H1 (cell line): ENCODE data around the gene KLHL40. TPM values are rescaled to one million over a fixed set of nuclear protein-coding genes. Genes with fewer than 3 reads are reported as not detected.

ENCODE experiments used
- CTCF ChIA-PET: fragments of 300-600 bp; sonication (Branson Sonifier 250); formaldehyde crosslinking; loops from one replicate; lab custom pipeline; 2021; ENCODE audit not compliant: partially characterized antibody; lab: Charles Lee
- POLR2A ChIA-PET: fragments of 300-600 bp; sonication (Branson Sonifier 250); formaldehyde crosslinking; loops from one replicate; lab custom pipeline; 2021; ENCODE audit warnings: inconsistent platforms; ENCODE audit not compliant: partially characterized antibody; lab: Charles Lee
- DNase-seq, 2 experiments: peaks; one replicate each; pipeline versions ENCODE4 v3.0.0 to v3.0.0-alpha.2; 2010 to 2022; ENCODE audit warnings: low spot score in 2 of 2, low read depth in 1 of 2, mixed read lengths in 1 of 2
- FAIRE-seq: peaks from 2 replicates; lab custom pipeline; 2011; peaks lifted over from hg19 to GRCh38; lab: Jason Lieb, UNC
- H2AFZ ChIP-seq: 2 replicates; pipeline ENCODE4 v1.8.1; 2012; ENCODE audit warnings: low read length, inconsistent platforms
- H2AK5ac ChIP-seq: 2 replicates; pipeline ENCODE4 v1.6.1; 2013; ENCODE audit warnings: low read depth, low read length
- H2BK120ac ChIP-seq: replicated peaks from 2 replicates; pipeline ENCODE3; 2013; ENCODE audit warnings: low read depth, low read length, inconsistent platforms
- H2BK12ac ChIP-seq: 2 replicates; pipeline ENCODE4 v1.6.1; 2013; ENCODE audit warnings: low read depth, low read length
- H2BK15ac ChIP-seq: 2 replicates; pipeline ENCODE4 v1.6.1; 2013; ENCODE audit warnings: low read length
- H2BK20ac ChIP-seq: 2 replicates; pipeline ENCODE4 v1.6.1; 2013; ENCODE audit warnings: low read length
- H2BK5ac ChIP-seq: 2 replicates; pipeline ENCODE4 v1.6.1; 2013; ENCODE audit warnings: low read depth, low read length
- H3K14ac ChIP-seq: 2 replicates; pipeline ENCODE4 v1.6.1; 2013; ENCODE audit warnings: inconsistent platforms; ENCODE audit not compliant: insufficient read length
- H3K18ac ChIP-seq: 2 replicates; pipeline ENCODE4 v1.6.1; 2013; ENCODE audit warnings: low read length; ENCODE audit errors: extremely low read depth
- H3K23ac ChIP-seq: 2 replicates; pipeline ENCODE4 v1.6.1; 2013; ENCODE audit warnings: inconsistent platforms; ENCODE audit not compliant: insufficient read length
- H3K23me2 ChIP-seq: 2 replicates; pipeline ENCODE4 v1.6.1; 2013; ENCODE audit warnings: low read depth, low read length
- H3K27ac ChIP-seq: 2 replicates; pipeline ENCODE4 v1.6.1; 2011; ENCODE audit warnings: low read depth, low read length, inconsistent platforms
- H3K27me3 ChIP-seq, 4 experiments: replicated peaks in 1 of 4; 1 replicate in 1 of 4; 2 replicates in 3 of 4; pipeline versions ENCODE4 v1.6.1 to v1.8.1; 2011 to 2013; ENCODE audit warnings: low read length in 3 of 4, mild to moderate bottlenecking in 3 of 4, inconsistent platforms in 2 of 4, mixed read lengths in 2 of 4, moderate library complexity in 1 of 4; ENCODE audit not compliant: control insufficient read depth in 3 of 4, insufficient read depth in 3 of 4; ENCODE audit errors: extremely low read depth in 1 of 4
- H3K36me3 ChIP-seq, 4 experiments: 2 replicates each; pipeline versions ENCODE4 v1.6.1 to v1.8.1; 2011 to 2013; ENCODE audit warnings: mild to moderate bottlenecking in 4 of 4, low read length in 3 of 4, moderate library complexity in 2 of 4, control low read depth in 1 of 4, inconsistent platforms in 1 of 4; ENCODE audit not compliant: insufficient read depth in 4 of 4, control insufficient read depth in 2 of 4
- H3K4ac ChIP-seq: replicated peaks from 2 replicates; pipeline ENCODE3; 2013; ENCODE audit warnings: low read length, low read depth, mixed read lengths, inconsistent platforms; ENCODE audit not compliant: insufficient read length
- H3K4me1 ChIP-seq, 4 experiments: replicated peaks in 1 of 4; 1 replicate in 1 of 4; 2 replicates in 3 of 4; pipeline versions ENCODE4 v1.6.1 to v1.8.1; 2011 to 2013; ENCODE audit warnings: low read length in 3 of 4, inconsistent platforms in 2 of 4, mixed read lengths in 1 of 4; ENCODE audit not compliant: insufficient read depth in 4 of 4, control insufficient read depth in 3 of 4
- H3K4me2 ChIP-seq, 2 experiments: 2 replicates each; pipeline versions ENCODE4 v1.6.1 to v1.8.1; 2011 to 2013; ENCODE audit warnings: low read depth in 2 of 2, low read length in 2 of 2, control low read depth in 1 of 2, inconsistent platforms in 1 of 2, mild to moderate bottlenecking in 1 of 2; ENCODE audit not compliant: insufficient read depth in 1 of 2
- H3K4me3 ChIP-seq, 4 experiments: fragments of 200-600, 300-600 bp in 1 of 4; sonication (generic), shearing (Covaris generic), sonication (Bioruptor Twin) in 1 of 4; 2 replicates each; pipeline versions ENCODE4 v1.5.1 to v1.8.1; 2011 to 2016; ENCODE audit warnings: low read length in 4 of 4, low read depth in 3 of 4, control low read depth in 2 of 4, inconsistent platforms in 2 of 4, mild to moderate bottlenecking in 2 of 4, mixed read lengths in 1 of 4, moderate library complexity in 1 of 4; ENCODE audit not compliant: insufficient read depth in 2 of 4; ENCODE audit errors: extremely low read depth in 1 of 4
- H3K56ac ChIP-seq: replicated peaks from 2 replicates; pipeline ENCODE3; 2013; ENCODE audit warnings: low read depth, mild to moderate bottlenecking, mixed read lengths, low read length, inconsistent platforms; ENCODE audit not compliant: insufficient read length
- H3K79me1 ChIP-seq: 2 replicates; pipeline ENCODE4 v1.6.1; 2013; ENCODE audit warnings: low read depth, low read length, control low read depth
- H3K79me2 ChIP-seq, 2 experiments: 2 replicates each; pipeline versions ENCODE4 v1.6.1 to v1.8.1; 2012 to 2013; ENCODE audit warnings: low read length in 2 of 2, mild to moderate bottlenecking in 2 of 2, inconsistent platforms in 1 of 2; ENCODE audit not compliant: insufficient read depth in 2 of 2, control insufficient read depth in 1 of 2
- H3K9ac ChIP-seq, 4 experiments: replicated peaks in 1 of 4; 1 replicate in 1 of 4; 2 replicates in 3 of 4; pipeline versions ENCODE4 v1.6.1 to v1.8.1; 2011 to 2013; ENCODE audit warnings: low read depth in 3 of 4, low read length in 3 of 4, control low read depth in 2 of 4, mild to moderate bottlenecking in 2 of 4, moderate library complexity in 2 of 4, inconsistent platforms in 1 of 4; ENCODE audit errors: extremely low read depth in 1 of 4
- H3K9me3 ChIP-seq, 2 experiments: 2 replicates each; pipeline versions ENCODE4 v1.6.1 to v1.8.1; 2012 to 2013; ENCODE audit warnings: mild to moderate bottlenecking in 2 of 2, moderate library complexity in 2 of 2, control low read depth in 1 of 2, inconsistent platforms in 1 of 2, low read depth in 1 of 2, low read length in 1 of 2, mixed read lengths in 1 of 2; ENCODE audit not compliant: insufficient read depth in 2 of 2
- H4K20me1 ChIP-seq, 2 experiments: replicated peaks in 1 of 2; 2 replicates each; pipeline versions ENCODE3 to v1.8.1; 2011 to 2013; ENCODE audit warnings: inconsistent platforms in 2 of 2, low read length in 2 of 2, mild to moderate bottlenecking in 1 of 2; ENCODE audit not compliant: insufficient read depth in 2 of 2, control insufficient read depth in 1 of 2
- H4K5ac ChIP-seq: 2 replicates; pipeline ENCODE4 v1.6.1; 2013; ENCODE audit warnings: low read length, low read depth, mixed read lengths, inconsistent platforms; ENCODE audit not compliant: insufficient read length
- H4K8ac ChIP-seq: 2 replicates; pipeline ENCODE4 v1.8.0; 2013; ENCODE audit warnings: mild to moderate bottlenecking, moderate library complexity, low read length, inconsistent platforms; ENCODE audit not compliant: insufficient read depth; ENCODE audit errors: extremely low read depth
- H4K91ac ChIP-seq: replicated peaks from 2 replicates; pipeline ENCODE3; 2013; ENCODE audit warnings: low read length, mixed read lengths, inconsistent platforms; ENCODE audit not compliant: insufficient read length
- CBX8 ChIP-seq: fragments of 300-800, 300-1000 bp; sonication (generic); IDR thresholded peaks from 2 replicates; pipeline ENCODE4 v1.7.1; 2016; ENCODE audit warnings: low read depth, low read length, borderline replicate concordance
- CREB1 ChIP-seq: IDR thresholded peaks from 2 replicates; pipeline ENCODE4 v1.6.1; 2012; ENCODE audit warnings: inconsistent platforms
- EGR1 ChIP-seq: IDR thresholded peaks from 2 replicates; pipeline ENCODE4 v1.6.1; 2011; ENCODE audit warnings: low read depth, low read length, borderline replicate concordance
- FOSL1 ChIP-seq: IDR thresholded peaks from 2 replicates; pipeline ENCODE4 v1.6.1; 2011; ENCODE audit warnings: mild to moderate bottlenecking, low read depth, low read length, moderate library complexity; ENCODE audit not compliant: insufficient read depth
- PHF8 ChIP-seq: fragments of 200-600 bp; sonication (generic); conservative IDR thresholded peaks from 2 replicates; pipeline ENCODE4 v1.7.1; 2012; ENCODE audit warnings: low read depth, mild to moderate bottlenecking, inconsistent platforms, low read length, moderate library complexity
- RBBP5 ChIP-seq: IDR thresholded peaks from 2 replicates; pipeline ENCODE4 v1.7.1; 2012; ENCODE audit warnings: low read depth, mild to moderate bottlenecking, inconsistent platforms, low read length, moderate library complexity, borderline replicate concordance
- WGBS, 2 experiments: shearing (Covaris generic) in 1 of 2; methylation state at CpG; one replicate each; pipeline versions ENCODE4 v1.1.6 to v1.1.7; 2013 to 2015; ENCODE audit warnings: low lambda C conversion rate in 2 of 2, mixed read lengths in 2 of 2, inconsistent platforms in 1 of 2, low coverage in 1 of 2, missing lambda C conversion rate in 1 of 2; ENCODE audit not compliant: insufficient replicate concordance in 2 of 2, insufficient coverage in 1 of 2, insufficient read length in 1 of 2; ENCODE audit errors: extremely low coverage in 1 of 2, missing lambda C conversion rate in 1 of 2; 5-methylcytosine and 5-hydroxymethylcytosine counted together
- polyA plus RNA-seq, 7 experiments: library from polyadenylated mRNA; depleted of rRNA in 3 of 7; stranded (reverse) in 5 of 7; unstranded in 2 of 7; fragments of >200 nt in 5 of 7; fragments of 200-250 nt in 2 of 7; gene quantifications; 1 replicate in 5 of 7; 2 replicates in 1 of 7; 4 replicates in 1 of 7; pipeline versions ENCODE4 v1.2.1 to v1.2.3, GENCODE V29; 2011 to 2013; ENCODE audit warnings: missing spikeins in 2 of 7, mixed read lengths in 2 of 7
- total RNA-seq: library from RNA; stranded (reverse); fragmentation: NEBNext Ultra II Directional; extraction: Animal tissue kit (Norgen Biotek cat#: 25700); gene quantifications from 2 replicates; pipeline ENCODE4 v1.2.1, GENCODE V29; 2021
- TF ChIP-seq, protein P1 (sequence below): IDR thresholded peaks from 2 replicates; pipeline ENCODE4 v1.6.1; 2011; ENCODE audit warnings: low read depth, mild to moderate bottlenecking, low read length; ENCODE audit not compliant: insufficient read depth

The KLHL40 gene
- total and polyA plus RNA-seq, 2 of the 8 experiments (the other 6 are each of a cell fraction or from before 2014, with no cell fraction given), result 0.02 TPM; not detected in 1

DNA sequence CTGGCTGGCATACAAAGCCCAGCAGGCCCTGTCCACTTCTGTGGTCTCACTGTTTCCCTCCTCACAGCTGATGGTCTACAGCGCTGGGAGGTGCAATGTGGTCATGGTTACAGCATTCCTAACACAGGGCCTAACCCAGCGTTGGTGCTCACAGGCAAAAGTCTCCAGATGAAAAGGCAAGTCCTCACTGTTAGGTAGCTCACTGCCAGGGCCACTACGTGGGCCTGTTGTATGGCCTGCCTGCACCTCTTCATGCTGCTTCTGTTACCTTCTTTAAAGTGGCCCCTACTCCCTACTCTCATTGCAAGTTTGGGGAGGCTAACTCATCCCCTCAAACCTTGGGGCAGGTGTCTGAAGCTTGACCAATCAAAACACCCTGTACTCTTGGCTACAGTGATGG is 56.5 kb downstream of the KLHL40 start:
- Histone ChIP-seq H4K8ac (no peak overlapping the region), H3K27me3 (no peaks in the 10 kb centered on the region), H2BK20ac (no peak overlapping the region), H3K9ac (peak overlapping the region in 1 of 4 experiments; percentile 7; a peak in 1 of 7 replicates), H3K23me2 (no peaks in the 10 kb centered on the region), H2AFZ (no peak overlapping the region), H3K4ac (no peak overlapping the region), H3K18ac (no peak overlapping the region), H3K79me2 (no peaks in the 10 kb centered on the region), H3K27ac (no peak overlapping the region), H4K91ac (no peak overlapping the region), H4K5ac (no peak overlapping the region), H2AK5ac (no peak overlapping the region), H3K9me3 (no peaks in the 10 kb centered on the region), H2BK5ac (no peak overlapping the region), H3K23ac (no peak overlapping the region), H3K56ac (no peak overlapping the region), H3K4me1 (peaks cover 0 to 8% (median 4%) of the 10 kb centered on the region in 4 experiments; a peak in 4 of 7 replicates), H3K36me3 (no peaks in the 10 kb centered on the region), H2BK15ac (no peak overlapping the region), H2BK120ac (no peak overlapping the region), H3K79me1 (no peaks in the 10 kb centered on the region), H2BK12ac (no peak overlapping the region), H3K4me2 (no peak overlapping the region), H3K4me3 (no peak overlapping the region), H4K20me1 (peaks cover 0 to 2% of the 10 kb centered on the region in 2 experiments), H3K14ac (no peak overlapping the region)
- WGBS, 2 experiments, result 76% methylated on average over 3 of the region's 3 CpGs; no CpG with 5 or more reads in 1 of the 2 experiments
- ChIA-PET POLR2A (no interaction called here), CTCF (interaction anchor here (1.0 to 5.9 kb wide), 9 partner anchors 8 to 158 kb away, joined by 3 to 53 read pairs (median 7); no protein-coding TSS in a partner anchor)
- FAIRE-seq, result no peak
- DNase-seq, result peak in 1 of 2 experiments; percentile 3
- TF ChIP-seq EGR1 (no peak), FOSL1 (no peak), CBX8 (no peak), PHF8 (no peak), CREB1 (no peak), RBBP5 (no peak)
- TF ChIP-seq, protein P1, sequence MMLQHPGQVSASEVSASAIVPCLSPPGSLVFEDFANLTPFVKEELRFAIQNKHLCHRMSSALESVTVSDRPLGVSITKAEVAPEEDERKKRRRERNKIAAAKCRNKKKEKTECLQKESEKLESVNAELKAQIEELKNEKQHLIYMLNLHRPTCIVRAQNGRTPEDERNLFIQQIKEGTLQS, result no peak
